Midbrain (tissue), 1 donor: ENCODE measurements around the gene OR1L1.

ENCODE experiments used
- DNase-seq: peaks from one replicate; lab custom pipeline; 2025; lab: John Stamatoyannopoulos, UW

The OR1L1 gene

GRCh38 chr9:122661416-122661815 is at the start of gene OR1L1:
OR1L1 (plus strand) TSS chr9:122661716; CDS start chr9:122661716, 0 bp downstream.
- no peak for DNase-seq

- no peak for DNase-seq
Observed at GRCh38 chr9:122614362-122614761, 47.2 kb upstream of the OR1L1 start, which contains the start of gene OR1Q1. OR1Q1 (plus strand) TSS chr9:122614738; CDS start chr9:122614738, 0 bp downstream.

GRCh38 chr9:122619996-122620395 is 41.5 kb upstream of the OR1L1 start:
- DNase-seq, result no peak

- DNase-seq, result no peak
Observed at GRCh38 chr9:122642226-122642625, 19.3 kb upstream of the OR1L1 start.

- no peak for DNase-seq
Observed at GRCh38 chr9:122656378-122656777, 5.1 kb upstream of the OR1L1 start.

- DNase-seq, result no peak
Observed at GRCh38 chr9:122657527-122657926, 4.0 kb upstream of the OR1L1 start, which contains the start of gene OR1B1. OR1B1 (minus strand) TSS chr9:122657627.

- no peak for DNase-seq
Observed at GRCh38 chr9:122672481-122672880, 11.0 kb downstream of the OR1L1 start.

- DNase-seq, result no peak
Observed at GRCh38 chr9:122684851-122685250, 23.3 kb downstream of the OR1L1 start.

- no peak for DNase-seq
Observed at GRCh38 chr9:122695696-122696095, 34.2 kb downstream of the OR1L1 start.
